ENCODE measurements around the gene GARIN1A.

- no peak for TF ChIP-seq CTCF (IDR thresholded peaks at IDR 0.05)
- TF ChIP-seq EZH2 (IDR thresholded peaks at IDR 0.05; ENCODE audit: borderline replicate concordance, insufficient read depth, low read depth, low read length, poor library complexity, severe bottlenecking), result no peak
Measured at GRCh38 chr7:128660596-128660995, 11.5 kb upstream of the GARIN1A start.
